ENCODE results near the gene ELK4.

ELK4 gene

DNA sequence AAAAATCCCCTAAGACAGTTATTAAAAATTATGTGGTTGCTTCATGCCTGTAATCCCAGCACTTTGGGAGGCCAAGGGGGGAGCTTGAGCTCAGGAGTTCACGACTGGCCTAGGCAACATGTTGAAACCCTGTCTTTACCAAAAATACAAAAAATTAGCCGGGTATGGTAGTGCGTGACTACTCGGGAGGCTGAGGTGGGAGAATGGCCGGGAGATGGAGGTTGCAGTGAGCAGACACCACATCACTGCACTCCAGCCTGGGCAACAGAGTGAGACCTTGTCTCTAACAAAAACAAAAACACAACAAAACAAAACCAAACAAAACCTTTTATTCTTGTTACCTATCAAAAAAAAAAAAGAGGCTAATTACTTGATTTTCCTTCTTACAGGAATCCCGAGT, 2.1 kb downstream of the ELK4 start:
- peak overlapping the region; percentile 82 for H3K4me3 ChIP-seq (ENCODE audit: low read depth, low read length)
- TF ChIP-seq, protein P1, sequence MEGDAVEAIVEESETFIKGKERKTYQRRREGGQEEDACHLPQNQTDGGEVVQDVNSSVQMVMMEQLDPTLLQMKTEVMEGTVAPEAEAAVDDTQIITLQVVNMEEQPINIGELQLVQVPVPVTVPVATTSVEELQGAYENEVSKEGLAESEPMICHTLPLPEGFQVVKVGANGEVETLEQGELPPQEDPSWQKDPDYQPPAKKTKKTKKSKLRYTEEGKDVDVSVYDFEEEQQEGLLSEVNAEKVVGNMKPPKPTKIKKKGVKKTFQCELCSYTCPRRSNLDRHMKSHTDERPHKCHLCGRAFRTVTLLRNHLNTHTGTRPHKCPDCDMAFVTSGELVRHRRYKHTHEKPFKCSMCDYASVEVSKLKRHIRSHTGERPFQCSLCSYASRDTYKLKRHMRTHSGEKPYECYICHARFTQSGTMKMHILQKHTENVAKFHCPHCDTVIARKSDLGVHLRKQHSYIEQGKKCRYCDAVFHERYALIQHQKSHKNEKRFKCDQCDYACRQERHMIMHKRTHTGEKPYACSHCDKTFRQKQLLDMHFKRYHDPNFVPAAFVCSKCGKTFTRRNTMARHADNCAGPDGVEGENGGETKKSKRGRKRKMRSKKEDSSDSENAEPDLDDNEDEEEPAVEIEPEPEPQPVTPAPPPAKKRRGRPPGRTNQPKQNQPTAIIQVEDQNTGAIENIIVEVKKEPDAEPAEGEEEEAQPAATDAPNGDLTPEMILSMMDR (IDR thresholded peaks at IDR 0.05; ENCODE audit: control insufficient read depth, extremely low read depth, insufficient read depth): no peak

DNA sequence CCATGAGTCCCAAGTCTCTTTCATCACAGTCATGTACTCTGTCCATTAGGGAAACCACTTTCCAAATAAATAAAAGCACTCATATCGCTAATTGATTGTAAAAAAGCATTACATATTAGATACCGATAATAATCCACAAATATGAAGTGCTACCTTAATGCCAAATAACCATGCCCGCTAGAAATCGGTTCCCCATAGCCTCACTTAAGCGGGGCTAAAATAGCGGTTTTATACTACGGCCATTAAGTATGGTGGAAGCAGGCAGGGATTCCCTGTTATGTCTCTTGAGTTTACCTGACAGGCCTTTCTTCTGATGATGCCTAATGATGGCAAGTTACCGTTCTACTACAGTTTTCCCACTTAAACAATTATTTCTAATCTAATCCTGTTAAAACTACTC, 3.9 kb downstream of the ELK4 start:
- no peak overlapping the region for H3K4me3 ChIP-seq (ENCODE audit: low read depth, low read length)
- DNase-seq (ENCODE audit: low read depth): no peak
- TF ChIP-seq, protein P1 (IDR thresholded peaks at IDR 0.05; ENCODE audit: control insufficient read depth, extremely low read depth, insufficient read depth): no peak

More for the DNA sequence above, 2.1 kb downstream of the ELK4 start:
- no peak for DNase-seq (ENCODE audit: low read depth)

DNA sequence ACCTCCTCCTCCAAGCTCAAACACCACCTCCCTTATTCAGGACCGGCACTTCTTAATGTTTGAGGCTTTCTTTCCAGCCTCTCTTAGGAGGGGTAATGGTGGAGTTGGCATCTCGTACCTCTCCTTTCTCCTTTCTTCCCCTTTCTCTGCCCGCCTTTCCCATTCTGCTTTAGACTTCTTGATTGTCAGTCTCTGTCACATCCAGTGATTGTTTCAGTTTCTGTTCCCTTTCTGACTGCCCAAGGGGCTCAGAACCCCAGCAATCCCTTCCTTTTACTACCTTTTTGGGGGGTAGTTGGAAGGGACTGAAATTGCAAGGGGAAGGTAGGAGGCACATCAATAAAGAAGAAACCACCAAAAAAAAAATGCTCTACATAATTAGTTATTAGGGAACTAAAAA, 5.6 kb downstream of the ELK4 start:
- no peak overlapping the region for H3K4me3 ChIP-seq (ENCODE audit: low read depth, low read length)
- no peak for DNase-seq (ENCODE audit: low read depth)
- TF ChIP-seq, protein P1 (IDR thresholded peaks at IDR 0.05; ENCODE audit: control insufficient read depth, extremely low read depth, insufficient read depth): no peak

DNA sequence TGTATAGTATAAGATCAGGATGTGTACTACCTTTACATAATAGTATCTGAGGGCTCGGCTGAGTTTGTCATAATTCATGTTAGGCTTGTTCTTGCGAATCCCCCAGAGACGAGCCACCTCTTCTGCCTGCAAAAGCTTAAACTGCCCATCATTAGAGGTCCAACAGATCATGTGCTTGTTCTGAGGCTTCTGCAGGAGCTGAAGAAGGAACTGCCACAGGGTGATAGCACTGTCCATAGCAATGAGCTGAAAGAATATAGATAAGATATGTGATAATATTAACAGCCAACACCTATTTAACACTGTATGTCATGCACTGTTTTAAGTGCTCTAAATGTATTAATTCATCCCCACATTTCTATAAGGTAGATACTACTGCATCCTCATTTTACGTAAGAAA, 8.2 kb downstream of the ELK4 start:
- TF ChIP-seq, protein P1 (IDR thresholded peaks at IDR 0.05; ENCODE audit: control insufficient read depth, extremely low read depth, insufficient read depth): no peak
- no peak for DNase-seq (ENCODE audit: low read depth)

DNA sequence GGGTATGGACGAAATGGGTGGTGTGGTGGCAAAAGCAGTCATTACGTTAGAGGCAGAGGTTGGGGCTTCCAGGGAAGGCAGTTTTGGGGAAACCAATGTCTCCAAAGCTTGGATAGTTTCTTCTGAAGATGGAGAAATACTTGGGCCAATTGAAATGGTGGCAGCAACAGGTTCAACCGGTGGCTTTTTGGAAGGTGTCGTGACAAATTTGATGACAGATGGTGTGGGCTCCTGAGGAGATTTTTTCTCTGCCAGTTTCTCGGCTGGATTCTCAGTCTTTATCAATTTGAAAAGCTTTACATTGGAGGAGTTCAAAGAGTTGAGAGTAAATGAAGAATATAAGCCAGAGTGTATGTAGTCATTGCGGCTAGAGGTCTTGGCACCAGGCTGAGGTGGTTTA, 11.5 kb downstream of the ELK4 start:
- TF ChIP-seq, protein P1 (IDR thresholded peaks at IDR 0.05; ENCODE audit: control insufficient read depth, extremely low read depth, insufficient read depth): no peak
- no peak overlapping the region for H3K4me3 ChIP-seq (ENCODE audit: low read depth, low read length)
- no peak for DNase-seq (ENCODE audit: low read depth)

More for the DNA sequence above, 8.2 kb downstream of the ELK4 start:
- H3K4me3 ChIP-seq (ENCODE audit: low read depth, low read length): no peak overlapping the region

DNA sequence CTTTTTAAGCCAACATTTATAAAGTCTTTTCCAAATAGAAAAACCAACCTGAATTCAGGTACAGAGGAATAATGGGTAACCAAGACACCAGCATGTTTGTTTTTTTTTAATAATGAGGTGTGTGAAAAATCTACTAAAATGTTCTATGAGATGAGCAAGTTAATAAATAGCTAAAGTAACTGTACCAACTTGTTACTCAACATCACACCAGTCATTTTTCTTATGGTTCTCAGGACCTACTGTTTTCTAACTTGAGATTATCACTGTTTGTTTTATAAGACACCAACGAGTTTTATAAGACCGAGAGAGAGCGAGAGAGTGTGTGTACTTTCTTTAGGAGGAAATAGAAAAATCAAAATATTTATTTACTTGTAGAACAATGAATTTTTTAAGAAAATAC, 12.4 kb downstream of the ELK4 start:
- TF ChIP-seq, protein P1 (IDR thresholded peaks at IDR 0.05; ENCODE audit: control insufficient read depth, extremely low read depth, insufficient read depth): no peak
- peak; percentile 93 for DNase-seq (ENCODE audit: low read depth)

DNA sequence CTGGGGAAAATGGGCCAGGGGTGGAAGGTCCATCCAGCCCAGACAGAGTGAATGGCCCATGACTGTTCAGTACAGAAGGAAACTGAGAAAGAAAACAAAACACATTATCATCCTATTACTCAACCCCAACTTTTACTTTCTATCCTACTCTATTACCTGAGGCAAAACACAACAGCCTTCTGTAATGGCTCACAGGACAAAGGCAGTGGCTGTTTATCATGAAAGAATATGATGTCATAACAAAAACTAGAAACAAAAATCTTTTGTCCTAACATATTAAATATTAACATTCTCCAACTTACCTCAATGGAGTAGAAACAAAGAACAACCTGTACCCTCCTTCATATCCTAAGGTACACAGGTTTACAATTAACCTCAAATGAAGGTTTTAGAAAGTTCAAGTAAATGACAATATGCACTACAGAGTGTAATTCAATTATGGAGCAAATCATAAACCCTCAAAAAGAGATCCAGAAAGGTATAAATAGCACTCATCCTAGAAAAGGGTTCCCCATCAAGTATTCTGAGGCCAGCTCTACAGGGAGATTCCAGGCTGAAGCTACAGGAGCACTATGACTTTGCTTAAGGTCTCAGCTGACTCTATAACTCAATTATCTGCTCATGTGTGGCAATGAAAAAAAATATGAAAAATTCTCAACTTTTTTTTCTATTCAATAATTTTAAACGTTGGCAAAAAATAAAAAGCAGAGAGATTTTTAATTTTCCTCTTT, 15.1 kb downstream of the ELK4 start:
- no peak overlapping the region for H3K4me3 ChIP-seq (ENCODE audit: low read depth, low read length)
- no peak for DNase-seq (ENCODE audit: low read depth)
- TF ChIP-seq, protein P1 (IDR thresholded peaks at IDR 0.05; ENCODE audit: control insufficient read depth, extremely low read depth, insufficient read depth): no peak

More for the DNA sequence above, 12.4 kb downstream of the ELK4 start:
- H3K4me3 ChIP-seq (ENCODE audit: low read depth, low read length): no peak overlapping the region

Measured in LNCaP clone FGC (cell line).